Measurements from ENCODE around the gene SPACDR. TPM values are rescaled to one million over a fixed set of nuclear protein-coding genes. Genes with fewer than 3 reads are reported as not detected.

The SPACDR gene
- total RNA-seq, 2 donors from 2014 or later, result 0.54 to 0.74 TPM

DNA sequence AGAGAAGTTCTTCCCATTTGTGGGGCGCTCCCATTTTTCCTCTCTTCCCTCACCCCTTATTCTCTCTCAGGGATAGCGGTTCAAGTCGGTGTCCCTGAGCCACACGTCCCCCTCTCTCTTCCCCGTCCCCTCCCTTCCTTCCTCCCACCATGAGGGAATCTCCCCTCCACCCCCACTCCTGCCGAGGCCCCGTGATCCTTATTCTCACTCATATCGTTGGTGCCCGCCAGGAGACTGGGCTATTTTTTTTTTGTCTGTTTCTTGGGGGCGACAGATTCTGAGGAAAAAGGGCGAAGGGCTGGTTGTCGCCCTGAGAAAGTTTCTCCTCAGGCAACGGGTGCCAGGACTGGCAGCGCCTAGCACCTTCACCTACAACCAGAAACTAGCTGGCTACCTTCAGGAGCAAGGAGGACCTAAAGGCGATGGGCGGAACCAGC is 36.3 kb downstream of the SPACDR start:
- H3K4me1 ChIP-seq, result no peaks in the 10 kb centered on the region
- peak overlapping the region; percentile 100 for H3K27ac ChIP-seq
- DNase-seq, result no peak
- H3K36me3 ChIP-seq, result no peaks in the 10 kb centered on the region
- intact Hi-C loops (cut with DNase I), result no loop called here
- peak overlapping the region in 1 of 2 donors; percentile 94 for H3K9ac ChIP-seq (ENCODE audit: low read depth in 2 of 2, low read length in 2 of 2)
- TF ChIP-seq, protein P1, sequence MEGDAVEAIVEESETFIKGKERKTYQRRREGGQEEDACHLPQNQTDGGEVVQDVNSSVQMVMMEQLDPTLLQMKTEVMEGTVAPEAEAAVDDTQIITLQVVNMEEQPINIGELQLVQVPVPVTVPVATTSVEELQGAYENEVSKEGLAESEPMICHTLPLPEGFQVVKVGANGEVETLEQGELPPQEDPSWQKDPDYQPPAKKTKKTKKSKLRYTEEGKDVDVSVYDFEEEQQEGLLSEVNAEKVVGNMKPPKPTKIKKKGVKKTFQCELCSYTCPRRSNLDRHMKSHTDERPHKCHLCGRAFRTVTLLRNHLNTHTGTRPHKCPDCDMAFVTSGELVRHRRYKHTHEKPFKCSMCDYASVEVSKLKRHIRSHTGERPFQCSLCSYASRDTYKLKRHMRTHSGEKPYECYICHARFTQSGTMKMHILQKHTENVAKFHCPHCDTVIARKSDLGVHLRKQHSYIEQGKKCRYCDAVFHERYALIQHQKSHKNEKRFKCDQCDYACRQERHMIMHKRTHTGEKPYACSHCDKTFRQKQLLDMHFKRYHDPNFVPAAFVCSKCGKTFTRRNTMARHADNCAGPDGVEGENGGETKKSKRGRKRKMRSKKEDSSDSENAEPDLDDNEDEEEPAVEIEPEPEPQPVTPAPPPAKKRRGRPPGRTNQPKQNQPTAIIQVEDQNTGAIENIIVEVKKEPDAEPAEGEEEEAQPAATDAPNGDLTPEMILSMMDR (IDR thresholded peaks at IDR 0.05), result no peak
- no peaks in the 10 kb centered on the region for H3K27me3 ChIP-seq
- H3K4me3 ChIP-seq, result peak overlapping the region; percentile 60
- H3K9me3 ChIP-seq, result no peaks in the 10 kb centered on the region

DNA sequence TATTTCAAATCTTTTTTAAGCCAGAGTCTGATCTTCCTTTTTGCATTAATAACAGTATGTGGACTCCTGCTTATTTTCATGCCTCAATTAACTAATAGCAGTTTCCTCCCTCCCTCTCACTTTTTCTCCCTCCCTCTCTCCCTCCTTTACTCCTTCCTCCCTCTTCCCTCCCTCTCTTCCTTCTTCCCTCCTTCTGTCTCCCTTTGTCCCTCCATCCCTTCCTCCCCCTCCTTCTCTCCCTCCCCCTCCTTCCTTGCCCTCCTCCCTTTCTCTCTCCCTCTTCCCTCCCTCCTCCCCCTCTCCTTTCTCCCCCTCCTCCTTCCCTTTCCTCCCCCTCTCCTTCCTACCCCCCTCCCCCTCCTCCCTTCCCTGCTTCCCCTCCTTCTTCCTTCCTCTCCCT is 37.5 kb downstream of the SPACDR start:
- Histone ChIP-seq H3K9me3 (no peaks in the 10 kb centered on the region), H3K36me3 (no peaks in the 10 kb centered on the region), H3K27me3 (no peaks in the 10 kb centered on the region), H3K27ac (no peak overlapping the region), H3K9ac (ENCODE audit: low read depth in 2 of 2, low read length in 2 of 2) (no peak overlapping the region), H3K4me1 (no peaks in the 10 kb centered on the region), H3K4me3 (no peak overlapping the region)
- intact Hi-C loops (cut with DNase I), result no loop called here
- TF ChIP-seq, protein P1 (IDR thresholded peaks at IDR 0.05), result no peak
- DNase-seq, result no peak

- H3K9me3 ChIP-seq, result no peaks in the 10 kb centered on the region
- no peak for DNase-seq
- H3K36me3 ChIP-seq, result no peaks in the 10 kb centered on the region
- no peaks in the 10 kb centered on the region for H3K4me1 ChIP-seq
- H3K27ac ChIP-seq, result no peak overlapping the region
- no peaks in the 10 kb centered on the region for H3K27me3 ChIP-seq
- TF ChIP-seq, protein P1 (IDR thresholded peaks at IDR 0.05), result no peak
- intact Hi-C loops (cut with DNase I), result no loop called here
- H3K9ac ChIP-seq (ENCODE audit: low read depth in 2 of 2, low read length in 2 of 2), result no peak overlapping the region
- H3K4me3 ChIP-seq, result no peak overlapping the region
These were observed 38.7 kb downstream of the SPACDR start for GRCh38 chr7:100425347-100425746.

- Histone ChIP-seq H3K36me3 (no peaks in the 10 kb centered on the region), H3K27me3 (no peaks in the 10 kb centered on the region), H3K9ac (ENCODE audit: low read depth in 2 of 2, low read length in 2 of 2) (no peak overlapping the region), H3K4me1 (no peaks in the 10 kb centered on the region), H3K27ac (no peak overlapping the region), H3K4me3 (no peak overlapping the region), H3K9me3 (no peaks in the 10 kb centered on the region)
- DNase-seq, result no peak
- intact Hi-C loops (cut with DNase I), result no loop called here
- TF ChIP-seq, protein P1 (IDR thresholded peaks at IDR 0.05), result no peak
These were observed 40.7 kb downstream of the SPACDR start for GRCh38 chr7:100423315-100423714.

GRCh38 chr7:100419660-100420226 is 44.3 kb downstream of the SPACDR start:
- no peak overlapping the region for H3K27ac ChIP-seq
- no peaks in the 10 kb centered on the region for H3K36me3 ChIP-seq
- DNase-seq, result no peak
- H3K27me3 ChIP-seq, result no peaks in the 10 kb centered on the region
- H3K9ac ChIP-seq (ENCODE audit: low read depth in 2 of 2, low read length in 2 of 2), result no peak overlapping the region
- TF ChIP-seq, protein P1 (IDR thresholded peaks at IDR 0.05), result no peak
- H3K4me1 ChIP-seq, result no peaks in the 10 kb centered on the region
- H3K4me3 ChIP-seq, result no peak overlapping the region
- H3K9me3 ChIP-seq, result no peaks in the 10 kb centered on the region
- intact Hi-C loops (cut with DNase I), result no loop called here
